Activated CD8-positive, alpha-beta memory T cell treated with anti-CD3 and anti-CD28 coated beads for 36 hours (primary cell): ENCODE measurements around the gene TPP2. TPM values are rescaled to one million over a fixed set of nuclear protein-coding genes. Genes with fewer than 3 reads are reported as not detected.

Experiments
- CTCF ChIA-PET: fragments of 350-600 bp; sonication (Branson Sonifier 250); formaldehyde crosslinking; loops from one replicate; lab custom pipeline; 2021; ENCODE audit warnings: antibody characterized with exemption; lab: Charles Lee
- POLR2A ChIA-PET: fragments of 350-600 bp; sonication (Branson Sonifier 250); formaldehyde crosslinking; loops from one replicate; lab custom pipeline; 2021; ENCODE audit warnings: antibody characterized with exemption; lab: Charles Lee
- total RNA-seq, 2 experiments: library from RNA; stranded (reverse); gene quantifications; one replicate each; pipeline ENCODE4 v1.2.3, GENCODE V29; 2021

Gene TPP2
- 10 to 100 TPM; 73.5 to 75.3 TPM for total RNA-seq

GRCh38 chr13:102596147-102597028 lies at the start of gene TPP2:
TSS of gene TPP2 (plus strand) at chr13:102596986. CDS start at chr13:102597039, 53 bp downstream.
- POLR2A ChIA-PET: interaction anchor here (0.5 to 3.3 kb wide), 11 partner anchors 9 to 254 kb away, joined by 3 to 21 read pairs (median 4); partner anchors contain the start of genes ERCC5 and TEX30
- CTCF ChIA-PET: interaction anchor here (1.1 to 1.5 kb wide), 3 partner anchors 10 to 249 kb away, joined by 4 to 5 read pairs (median 5); partner anchors contain the start of gene ERCC5

DNA sequence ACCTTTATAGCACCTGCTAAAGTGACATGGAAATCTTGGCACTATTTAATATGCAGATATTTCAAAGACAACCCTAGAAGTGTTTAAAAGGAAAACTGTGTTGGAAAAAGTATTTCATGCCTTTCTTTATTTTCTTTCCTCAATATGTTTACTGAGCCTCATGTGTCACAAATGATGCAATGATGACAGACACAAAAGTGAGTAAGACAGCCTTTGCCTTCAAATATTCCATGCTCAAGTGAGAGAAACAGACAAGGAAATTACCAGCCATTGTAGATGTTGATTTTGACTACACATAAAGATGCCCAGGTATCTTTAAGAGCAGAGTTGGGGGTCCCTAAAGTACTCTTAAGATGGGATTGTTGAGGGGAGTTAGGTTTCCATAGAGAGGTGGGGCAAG lies 48.0 kb upstream of the TPP2 start:
- POLR2A ChIA-PET: no interaction called here
- CTCF ChIA-PET: no interaction called here

- POLR2A ChIA-PET: no interaction called here
- CTCF ChIA-PET: interaction anchor here (1.1 kb wide), 1 partner anchor 11 kb away, joined by 4 read pairs; no protein-coding TSS in a partner anchor
These were observed 46.3 kb upstream of the TPP2 start for GRCh38 chr13:102550507-102550906.

DNA sequence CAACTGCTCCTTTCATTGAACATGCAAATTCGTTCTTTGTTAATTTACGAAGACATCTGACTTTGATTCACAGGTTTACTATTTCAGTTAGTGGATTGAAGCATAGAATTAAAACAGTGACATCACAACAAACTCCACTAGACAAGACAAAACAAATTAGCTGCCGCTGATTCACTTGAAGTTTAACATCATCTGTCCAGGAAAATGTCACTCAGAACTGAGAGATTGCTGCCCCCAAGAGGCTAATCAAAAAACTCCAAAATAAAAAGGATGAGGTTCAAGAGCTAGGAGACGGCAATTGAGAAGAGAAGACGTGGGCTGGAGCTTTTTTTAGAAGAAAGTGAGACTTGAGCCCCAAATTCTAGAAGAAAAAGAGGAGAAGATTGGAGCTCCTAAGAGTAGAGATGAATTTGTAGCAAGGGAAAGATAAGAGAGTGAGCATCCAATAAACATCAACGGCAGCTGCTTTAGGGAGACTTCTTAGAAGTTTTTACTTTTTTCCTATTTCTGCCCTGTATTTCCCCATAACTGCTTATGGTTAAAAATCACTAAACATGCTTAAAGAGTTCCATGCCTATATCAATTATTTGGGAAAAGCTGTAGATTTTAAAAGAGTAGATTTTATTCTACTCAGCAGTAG lies 40.8 kb upstream of the TPP2 start:
- ChIA-PET CTCF (interaction anchor here (0.6 to 1.1 kb wide), 3 partner anchors 9 to 1411 kb away, joined by 3 read pairs; no protein-coding TSS in a partner anchor), POLR2A (no interaction called here)

DNA sequence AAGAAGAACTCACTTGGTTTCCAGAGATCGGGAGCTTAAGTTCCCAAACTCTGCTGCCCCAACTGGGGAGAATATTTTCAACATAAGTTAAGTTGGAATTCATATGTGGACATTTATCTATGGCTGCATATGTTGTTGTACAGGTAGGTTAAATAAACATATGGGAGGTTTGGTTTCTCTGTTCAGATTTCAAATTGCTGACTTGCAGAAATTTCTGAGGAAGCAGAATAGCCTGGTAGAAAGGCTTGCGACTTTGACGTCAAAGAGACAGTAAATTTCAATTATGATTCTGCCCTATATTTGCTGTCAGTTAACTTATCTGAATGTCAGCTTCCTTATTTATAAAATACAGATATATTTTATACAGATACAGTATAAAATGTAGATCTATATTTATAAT lies 40.0 kb upstream of the TPP2 start:
- ChIA-PET POLR2A (no interaction called here), CTCF (no interaction called here)

- CTCF ChIA-PET: interaction anchor here (0.5 to 1.2 kb wide), 2 partner anchors 22 to 166 kb away, joined by 3 to 5 read pairs; no protein-coding TSS in a partner anchor
- POLR2A ChIA-PET: no interaction called here
These were observed 38.8 kb upstream of the TPP2 start for GRCh38 chr13:102558029-102558428.

DNA sequence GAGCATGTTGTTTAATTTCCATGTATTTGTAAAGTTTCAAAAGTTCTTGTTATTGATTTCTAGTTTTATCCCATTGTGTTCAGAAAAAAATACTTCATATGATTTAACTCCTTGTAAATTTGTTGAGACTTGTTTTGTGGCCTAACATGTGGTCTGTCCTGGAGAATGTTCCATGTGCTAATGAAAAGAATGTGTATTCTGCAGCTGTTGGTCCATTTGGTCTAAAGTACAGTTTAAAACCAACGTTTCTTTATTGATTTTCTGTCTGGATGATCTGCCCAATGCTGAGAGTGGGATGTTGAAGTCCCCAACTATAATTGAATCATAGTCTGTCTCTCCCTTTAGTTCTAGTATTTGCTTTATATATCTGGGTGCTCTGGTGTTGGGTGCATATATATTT lies 34.9 kb upstream of the TPP2 start:
- CTCF ChIA-PET: interaction anchor here (1.1 kb wide), 1 partner anchor 11 kb away, joined by 4 read pairs; no protein-coding TSS in a partner anchor
- POLR2A ChIA-PET: no interaction called here

DNA sequence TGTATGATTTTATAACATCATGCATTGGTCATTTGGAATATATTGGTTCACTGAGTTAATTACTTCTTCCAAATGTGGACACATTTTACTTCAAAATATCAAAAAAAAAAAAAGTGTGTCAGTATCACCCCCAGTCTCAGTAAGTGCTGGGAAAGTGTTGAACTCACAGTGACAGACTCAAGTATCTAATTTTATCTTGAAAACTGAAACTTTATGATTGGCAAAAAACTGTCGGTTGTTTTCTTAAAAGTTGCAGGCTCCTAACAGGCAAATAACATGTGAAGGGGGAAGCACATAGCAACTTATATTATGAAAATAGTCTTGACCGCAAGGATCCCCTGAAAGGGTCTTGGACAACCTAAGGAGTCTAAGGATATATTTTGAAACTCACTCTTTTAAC lies 33.5 kb upstream of the TPP2 start:
- ChIA-PET POLR2A (no interaction called here), CTCF (no interaction called here)

DNA sequence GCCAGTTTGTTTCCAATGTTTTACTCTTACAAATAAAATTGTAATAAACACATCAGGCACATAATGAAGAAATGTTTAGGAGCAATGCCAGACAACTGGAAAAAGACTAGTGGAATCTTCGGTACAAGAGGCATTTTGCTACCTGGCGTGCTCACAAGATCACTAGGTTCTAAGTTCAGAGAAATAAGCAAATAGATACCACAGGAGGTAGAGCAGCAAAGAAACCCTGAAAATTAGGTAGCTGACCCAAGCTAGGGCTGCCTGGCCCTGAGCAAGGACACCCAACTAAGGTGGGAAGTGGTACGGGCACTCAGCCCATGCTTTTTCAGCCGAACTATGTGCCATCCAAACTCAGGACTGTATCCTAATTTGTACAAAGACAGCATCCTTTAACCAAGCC lies 32.2 kb upstream of the TPP2 start:
- CTCF ChIA-PET: interaction anchor here (0.6 kb wide), 2 partner anchors 27 to 110 kb away, joined by 3 read pairs; no protein-coding TSS in a partner anchor
- POLR2A ChIA-PET: no interaction called here

- ChIA-PET CTCF (interaction anchor here (1.3 kb wide), 1 partner anchor 13 kb away, joined by 5 read pairs; no protein-coding TSS in a partner anchor), POLR2A (no interaction called here)
These were observed 30.3 kb upstream of the TPP2 start for GRCh38 chr13:102566513-102566912.

DNA sequence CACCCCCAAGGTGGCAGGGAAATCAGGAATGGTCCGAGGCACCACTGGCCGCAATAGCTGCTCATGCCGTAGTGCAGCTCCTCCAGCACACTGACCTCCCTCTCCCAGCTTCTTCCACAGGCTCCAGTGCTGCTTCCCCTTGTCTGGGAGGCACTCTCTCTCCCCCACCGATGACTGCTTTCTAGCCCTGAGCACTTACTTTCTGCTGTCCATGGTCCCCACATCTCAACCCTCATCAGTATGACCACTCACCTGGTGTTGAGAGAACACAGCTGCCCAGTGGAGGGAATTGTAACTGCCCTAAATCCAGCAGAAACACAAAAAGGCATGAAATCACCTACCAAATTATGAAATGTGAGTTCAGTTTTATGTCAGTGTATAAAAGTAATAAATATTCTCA lies 28.9 kb upstream of the TPP2 start:
- POLR2A ChIA-PET: no interaction called here
- CTCF ChIA-PET: interaction anchor here (1.3 kb wide), 1 partner anchor 12 kb away, joined by 5 read pairs; no protein-coding TSS in a partner anchor

DNA sequence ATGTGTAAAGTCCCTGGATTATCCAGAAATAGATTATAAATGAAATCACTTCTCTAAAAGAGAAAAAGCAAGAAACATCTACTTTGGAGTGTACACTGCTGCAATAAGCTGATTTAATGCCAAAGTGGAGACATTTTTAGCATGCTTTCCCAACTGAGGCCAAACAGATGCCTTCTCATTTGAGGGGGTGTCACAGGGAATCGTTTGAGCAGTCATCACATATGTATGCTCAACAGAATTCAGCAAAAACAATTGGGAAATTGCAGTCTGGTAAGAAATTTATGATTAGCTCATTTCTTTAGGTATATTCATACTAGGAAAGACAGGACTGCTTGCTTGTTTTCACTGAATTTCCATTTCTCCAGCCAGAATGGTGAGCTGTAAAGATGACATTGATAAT lies 27.3 kb upstream of the TPP2 start:
- ChIA-PET CTCF (no interaction called here), POLR2A (no interaction called here)

DNA sequence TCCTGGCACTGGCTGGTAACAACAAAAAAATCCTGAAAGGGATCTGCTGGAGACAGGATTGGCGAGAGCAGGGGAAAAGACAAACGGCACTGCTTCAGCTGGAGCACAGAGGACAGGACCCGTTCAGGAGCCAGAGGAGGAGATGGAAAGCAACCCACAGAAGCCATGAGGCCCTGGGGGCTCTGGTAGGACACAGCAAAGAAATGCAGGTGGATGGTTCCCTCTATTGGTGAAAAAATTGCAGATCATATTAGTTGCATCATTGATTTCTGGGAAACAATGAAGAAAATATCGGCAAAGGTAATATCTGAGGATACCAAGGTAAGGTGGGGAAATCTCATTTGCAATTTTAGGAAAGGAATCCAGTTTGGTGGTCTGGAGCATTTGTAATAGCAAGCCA lies 25.7 kb upstream of the TPP2 start:
- POLR2A ChIA-PET: no interaction called here
- CTCF ChIA-PET: no interaction called here

DNA sequence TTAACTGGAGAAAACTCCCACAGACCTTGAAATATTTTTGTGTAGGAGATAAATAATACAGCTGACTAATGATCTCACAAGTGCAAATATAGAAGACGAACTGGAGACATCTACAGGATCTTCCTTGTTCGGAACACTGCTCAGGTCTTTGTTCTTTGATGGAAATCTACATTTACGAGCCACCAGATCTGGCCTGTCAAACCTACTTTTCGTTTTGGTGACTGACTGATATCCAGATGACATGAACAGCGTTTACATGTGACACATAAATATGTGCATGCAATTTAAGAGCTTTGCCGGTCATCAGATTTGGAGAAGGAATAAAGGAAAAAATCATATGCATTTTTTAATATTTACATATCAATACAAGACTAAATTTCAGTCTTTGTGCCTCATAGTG lies 24.5 kb upstream of the TPP2 start:
- ChIA-PET POLR2A (no interaction called here), CTCF (no interaction called here)

DNA sequence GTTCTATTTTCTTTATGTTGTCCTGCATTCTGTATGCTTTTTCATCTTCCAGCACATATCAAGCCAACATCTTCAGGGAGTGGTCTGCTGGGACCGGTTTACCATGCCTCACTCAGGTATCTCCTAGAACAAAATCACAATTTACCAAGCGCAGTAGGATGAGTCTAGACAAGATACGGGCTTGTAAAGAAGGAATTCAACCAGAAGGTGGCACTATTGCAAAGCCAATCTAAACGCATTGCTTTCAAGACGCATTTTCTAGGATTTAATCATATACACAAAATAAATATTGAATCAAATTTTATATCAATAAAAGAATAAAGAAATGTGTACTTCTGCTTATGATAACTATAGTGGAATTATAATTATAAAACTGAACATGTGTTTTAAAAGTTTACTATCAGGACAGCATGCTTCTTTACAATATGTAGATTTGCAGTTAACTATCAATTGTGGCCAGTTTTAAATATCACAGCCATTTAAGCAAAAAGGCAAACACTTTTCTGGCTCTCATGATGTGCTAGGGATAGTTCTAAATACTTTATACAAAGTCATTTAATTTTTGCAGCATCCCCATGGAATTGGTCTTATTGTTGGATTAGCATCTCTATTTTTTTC lies 16.1 kb upstream of the TPP2 start:
- POLR2A ChIA-PET: interaction anchor here (0.5 kb wide), 1 partner anchor 45 kb away, joined by 5 read pairs; no protein-coding TSS in a partner anchor
- CTCF ChIA-PET: interaction anchor here (1.2 to 3.2 kb wide), 6 partner anchors 13 to 290 kb away, joined by 3 to 10 read pairs (median 5); no protein-coding TSS in a partner anchor

DNA sequence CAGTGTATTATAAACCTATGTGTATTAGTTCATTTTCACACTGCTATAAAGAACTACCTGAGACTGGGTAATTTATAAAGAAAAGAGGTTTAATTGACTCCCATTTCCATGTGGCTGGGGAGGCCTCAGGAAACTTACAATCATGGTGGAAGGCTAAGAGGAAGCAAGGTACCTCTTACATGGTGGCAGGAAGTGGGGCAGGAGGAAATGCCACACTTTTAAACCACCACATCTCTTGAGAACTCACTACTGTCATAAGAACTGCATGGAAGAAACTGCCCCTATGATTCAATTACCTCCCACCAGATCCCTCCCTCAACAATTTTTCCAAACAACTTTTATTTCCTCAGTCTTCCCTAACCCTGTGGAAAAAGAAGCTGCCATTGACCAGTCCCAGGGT lies 14.5 kb upstream of the TPP2 start:
- ChIA-PET POLR2A (no interaction called here), CTCF (interaction anchor here (0.9 to 3.2 kb wide), 3 partner anchors 10 to 218 kb away, joined by 4 to 10 read pairs (median 4); no protein-coding TSS in a partner anchor)

- CTCF ChIA-PET: interaction anchor here (0.7 kb wide), 1 partner anchor 21 kb away, joined by 3 read pairs; no protein-coding TSS in a partner anchor
- POLR2A ChIA-PET: no interaction called here
These were observed 12.4 kb upstream of the TPP2 start for GRCh38 chr13:102584434-102584833.

DNA sequence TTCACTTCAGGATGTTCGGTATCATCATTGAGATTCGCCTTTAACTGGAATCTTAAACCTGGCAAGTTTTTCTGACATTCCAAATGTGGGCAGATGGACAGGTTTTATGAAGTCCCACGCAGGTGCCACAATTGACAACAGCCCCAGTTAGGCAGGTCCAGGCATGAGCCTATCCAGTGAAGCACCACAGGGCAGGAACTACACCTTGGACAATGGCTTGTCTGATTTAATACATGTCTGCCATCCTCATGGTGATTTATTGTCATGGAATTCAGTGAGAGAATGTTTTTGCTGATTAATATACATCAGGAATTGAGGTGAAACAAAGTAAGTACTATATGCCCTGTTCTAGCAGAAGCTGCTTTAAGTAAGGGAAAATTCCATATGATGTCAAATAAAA lies 10.2 kb upstream of the TPP2 start:
- POLR2A ChIA-PET: no interaction called here
- CTCF ChIA-PET: interaction anchor here (1.4 kb wide), 1 partner anchor 260 kb away, joined by 3 read pairs; no protein-coding TSS in a partner anchor

- CTCF ChIA-PET: no interaction called here
- POLR2A ChIA-PET: no interaction called here
These were observed 8.9 kb upstream of the TPP2 start for GRCh38 chr13:102587916-102588315.
